Kidney (tissue), 14 donors: ENCODE results near the gene FHAD1. TPM values are rescaled to one million over a fixed set of nuclear protein-coding genes. Genes with fewer than 3 reads are reported as not detected.

Experiments used
- DNase-seq, 5 donors: peaks; one replicate each; pipeline ENCODE4 v3.0.0-alpha.2; 2013 to 2020
- FAIRE-seq: peaks from 2 replicates; lab custom pipeline; 2012; peaks lifted over from hg19 to GRCh38; lab: Jason Lieb, UNC
- H3K27ac ChIP-seq, 2 donors: one replicate each; pipeline ENCODE4 v1.7.0; 2013; ENCODE audit warnings: low read depth in 2 of 2, low read length in 2 of 2, inconsistent platforms in 1 of 2
- H3K27me3 ChIP-seq: one replicate; pipeline ENCODE4 v1.7.1; 2013; ENCODE audit warnings: low read length, inconsistent platforms; ENCODE audit not compliant: control insufficient read depth, insufficient read depth
- H3K36me3 ChIP-seq, 3 donors: one replicate each; pipeline versions ENCODE4 v1.7.0 to v1.7.1; 2013; ENCODE audit warnings: low read length in 3 of 3, control low read depth in 1 of 3, inconsistent platforms in 1 of 3; ENCODE audit not compliant: insufficient read depth in 3 of 3, control insufficient read depth in 2 of 3
- H3K4me1 ChIP-seq, 3 donors: one replicate each; pipeline versions ENCODE4 v1.7.0 to v1.7.1; 2013; ENCODE audit warnings: low read length in 3 of 3, inconsistent platforms in 1 of 3, low read depth in 1 of 3; ENCODE audit not compliant: control insufficient read depth in 2 of 3, insufficient read depth in 2 of 3
- H3K4me3 ChIP-seq, 3 donors: one replicate each; pipeline versions ENCODE4 v1.7.0 to v1.8.1; 2013; ENCODE audit warnings: low read length in 3 of 3, control low read depth in 1 of 3, inconsistent platforms in 1 of 3
- H3K9ac ChIP-seq, 3 donors: one replicate each; pipeline versions ENCODE4 v1.7.0 to v1.7.1; 2013; ENCODE audit warnings: low read length in 3 of 3, control low read depth in 1 of 3, inconsistent platforms in 1 of 3
- H3K9me3 ChIP-seq, 3 donors: one replicate each; pipeline versions ENCODE4 v1.7.0 to v1.7.1; 2013; ENCODE audit warnings: low read length in 3 of 3, control low read depth in 1 of 3, inconsistent platforms in 1 of 3; ENCODE audit not compliant: control insufficient read depth in 2 of 3, insufficient read depth in 1 of 3
- intact Hi-C: fragments of 100-400 bp; cut with DNase I; formaldehyde crosslinking; loops from one replicate; pipeline ENCODE4 v1.11.1; 2022
- polyA plus RNA-seq: library from polyadenylated mRNA; stranded (reverse); fragments of 350-450 nt; fragmentation: Illumina TruSeq; extraction: RNeasy Lipid Tissue Mini Kit (QIAGEN cat#74804); gene quantifications from one replicate; pipeline ENCODE4 v1.2.3, GENCODE V29; 2014; ENCODE audit warnings: low read depth, low replicate concordance; ENCODE audit not compliant: insufficient read depth
- total RNA-seq: library from RNA; stranded (reverse); fragmentation: NEBNext Ultra II Directional; extraction: Animal tissue kit (Norgen Biotek cat#: 25700); gene quantifications from one replicate; pipeline ENCODE4 v1.2.1, GENCODE V29; 2021
- TF ChIP-seq, protein P1 (sequence below): IDR thresholded peaks from 3 replicates; pipeline ENCODE4 v1.5.1; 2012; ENCODE audit warnings: mild to moderate bottlenecking, moderate library complexity, borderline replicate concordance; ENCODE audit not compliant: insufficient read depth; ENCODE audit errors: extremely low read depth
- donor health status: control.
- donor health status: control.
- donor health status: control.
- donor health status: control.
- donor health status: control.
- donor health status: DM: yes; HTN: yes; CAD: no.
- donor health status: Normal renal cell carcinoma (clear cell type).

FHAD1 gene
- total and polyA plus RNA-seq, 2 donors from 2014 or later, result 0.84 to 4.2 TPM

DNA sequence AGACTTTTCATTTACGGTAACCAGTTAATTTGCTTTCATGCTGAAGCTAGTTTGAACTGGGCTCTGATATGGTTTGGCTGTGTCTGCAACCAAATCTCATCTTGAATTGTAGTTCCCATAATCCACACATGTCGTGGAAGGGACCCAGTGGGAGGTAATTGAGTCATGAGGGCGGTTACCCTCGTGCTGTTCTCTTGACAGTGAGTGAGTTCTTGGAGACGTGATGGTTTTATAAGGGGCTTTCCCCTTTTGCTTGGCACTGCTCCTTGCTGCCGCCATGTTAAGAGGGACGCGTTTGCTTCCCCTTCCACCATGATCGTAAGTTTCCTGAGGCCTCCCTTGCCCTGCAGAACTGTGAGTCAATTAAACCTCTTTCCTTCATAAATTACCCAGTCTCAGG lies 10.3 kb upstream of the FHAD1 start:
- TF ChIP-seq, protein P1, sequence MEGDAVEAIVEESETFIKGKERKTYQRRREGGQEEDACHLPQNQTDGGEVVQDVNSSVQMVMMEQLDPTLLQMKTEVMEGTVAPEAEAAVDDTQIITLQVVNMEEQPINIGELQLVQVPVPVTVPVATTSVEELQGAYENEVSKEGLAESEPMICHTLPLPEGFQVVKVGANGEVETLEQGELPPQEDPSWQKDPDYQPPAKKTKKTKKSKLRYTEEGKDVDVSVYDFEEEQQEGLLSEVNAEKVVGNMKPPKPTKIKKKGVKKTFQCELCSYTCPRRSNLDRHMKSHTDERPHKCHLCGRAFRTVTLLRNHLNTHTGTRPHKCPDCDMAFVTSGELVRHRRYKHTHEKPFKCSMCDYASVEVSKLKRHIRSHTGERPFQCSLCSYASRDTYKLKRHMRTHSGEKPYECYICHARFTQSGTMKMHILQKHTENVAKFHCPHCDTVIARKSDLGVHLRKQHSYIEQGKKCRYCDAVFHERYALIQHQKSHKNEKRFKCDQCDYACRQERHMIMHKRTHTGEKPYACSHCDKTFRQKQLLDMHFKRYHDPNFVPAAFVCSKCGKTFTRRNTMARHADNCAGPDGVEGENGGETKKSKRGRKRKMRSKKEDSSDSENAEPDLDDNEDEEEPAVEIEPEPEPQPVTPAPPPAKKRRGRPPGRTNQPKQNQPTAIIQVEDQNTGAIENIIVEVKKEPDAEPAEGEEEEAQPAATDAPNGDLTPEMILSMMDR, result no peak
- DNase-seq (no peak), FAIRE-seq (no peak)
- Histone ChIP-seq H3K4me1 (no peaks in the 10 kb centered on the region), H3K4me3 (no peak overlapping the region), H3K9me3 (no peaks in the 10 kb centered on the region), H3K36me3 (no peaks in the 10 kb centered on the region), H3K9ac (no peak overlapping the region), H3K27me3 (no peaks in the 10 kb centered on the region), H3K27ac (no peak overlapping the region)
- intact Hi-C loops, result no loop called here

DNA sequence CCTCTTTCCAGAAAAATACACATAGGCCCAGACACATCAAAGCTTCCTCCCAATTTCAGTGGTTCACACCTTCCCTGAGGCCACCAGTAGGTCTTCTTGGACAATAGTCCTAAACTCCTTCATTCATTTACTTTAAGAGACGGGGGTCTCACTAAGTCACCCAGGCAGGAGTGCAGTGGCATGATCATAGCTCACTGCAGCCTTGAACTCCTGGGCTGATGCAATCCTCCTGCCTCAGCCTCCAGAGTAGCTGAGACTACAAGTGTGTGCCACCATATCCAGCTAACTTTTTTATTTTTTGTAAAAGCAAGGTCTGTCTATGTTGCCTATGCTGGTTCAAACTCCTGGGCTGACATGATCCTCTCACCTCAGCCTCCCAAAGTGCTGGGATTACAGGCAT lies 8.2 kb upstream of the FHAD1 start:
- no peak for FAIRE-seq

DNA sequence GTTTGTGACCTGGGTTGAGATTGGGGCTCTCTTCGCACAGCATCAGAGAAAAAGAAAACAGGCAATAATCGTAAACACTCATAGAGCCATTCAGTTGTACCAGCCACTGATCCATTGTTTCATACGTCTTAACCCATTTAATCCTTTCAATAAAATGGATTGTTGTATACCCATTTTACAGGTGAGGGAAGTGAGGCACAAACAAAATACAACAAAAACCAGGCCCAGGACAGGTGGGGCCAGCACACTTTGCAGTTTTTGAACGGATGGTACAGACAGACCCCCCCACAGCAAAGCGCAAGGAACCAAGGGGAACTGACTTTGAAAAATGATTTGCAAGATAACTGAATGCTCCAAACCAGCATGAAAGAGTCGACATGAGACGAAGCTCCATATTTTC lies 4.3 kb upstream of the FHAD1 start:
- H3K27me3 ChIP-seq, result no peaks in the 10 kb centered on the region
- no peak for FAIRE-seq
- H3K27ac ChIP-seq, result no peak overlapping the region

More for the DNA sequence above, 8.2 kb upstream of the FHAD1 start:
- no peak for DNase-seq
- Histone ChIP-seq H3K9me3 (no peaks in the 10 kb centered on the region), H3K27me3 (no peaks in the 10 kb centered on the region), H3K9ac (no peak overlapping the region), H3K4me3 (no peak overlapping the region), H3K4me1 (no peaks in the 10 kb centered on the region), H3K36me3 (no peaks in the 10 kb centered on the region), H3K27ac (no peak overlapping the region)
- TF ChIP-seq, protein P1, result no peak
- intact Hi-C loops, result no loop called here

More for the DNA sequence above, 4.3 kb upstream of the FHAD1 start:
- intact Hi-C loops, result no loop called here
- DNase-seq, result no peak
- no peak overlapping the region for H3K4me3 ChIP-seq
- H3K4me1 ChIP-seq, result peaks cover 0 to 2% (median 0%) of the 10 kb centered on the region in 3 donors
- no peaks in the 10 kb centered on the region for H3K36me3 ChIP-seq
- no peak overlapping the region for H3K9ac ChIP-seq
- TF ChIP-seq, protein P1, result no peak
- no peaks in the 10 kb centered on the region for H3K9me3 ChIP-seq
